AG08395 (cell line): ENCODE measurements around the gene ATRN.

ENCODE experiments used
- DNase-seq: peaks from one replicate; pipeline ENCODE4 v3.0.0; 2012; ENCODE audit warnings: mixed read lengths, low spot score

ATRN gene

DNA sequence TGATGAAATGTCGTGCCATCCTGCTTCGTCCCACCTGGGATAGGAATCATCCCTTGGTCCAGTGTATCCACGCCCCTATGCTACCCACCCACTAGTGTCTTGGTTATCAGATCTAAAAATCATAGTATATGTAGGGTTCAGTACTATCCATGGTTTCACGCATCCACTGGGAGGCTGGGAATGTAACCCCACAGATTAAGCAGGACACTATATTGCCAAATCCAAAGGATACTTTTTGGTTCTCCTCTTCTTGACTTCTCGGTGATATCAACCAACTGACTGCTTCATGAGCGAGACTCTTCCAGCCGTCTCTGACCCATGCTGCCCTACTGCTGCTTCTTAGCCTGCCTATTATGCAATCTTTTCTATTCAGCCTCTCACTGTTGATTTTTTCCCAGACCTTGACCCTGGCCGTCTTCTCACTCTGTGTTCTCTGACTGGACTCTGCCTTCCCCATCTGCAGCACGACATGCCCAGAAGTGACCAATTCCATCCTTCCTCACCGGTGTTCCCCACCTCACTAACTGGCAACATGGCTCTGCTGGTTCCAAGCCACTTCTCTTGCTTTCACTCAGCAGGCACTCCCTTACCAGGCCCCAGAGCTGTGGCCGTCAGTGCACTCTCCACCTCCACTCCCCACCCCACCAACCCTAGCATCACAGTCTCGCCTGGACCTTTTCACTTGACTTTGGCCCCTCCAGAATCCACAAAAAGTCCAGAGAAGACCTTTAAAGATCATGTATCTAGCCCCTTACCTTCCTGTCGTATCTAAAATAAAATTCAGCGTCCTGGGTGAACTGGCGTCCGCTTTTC is 157.9 kb downstream of the ATRN start:
- DNase-seq = no peak

DNA sequence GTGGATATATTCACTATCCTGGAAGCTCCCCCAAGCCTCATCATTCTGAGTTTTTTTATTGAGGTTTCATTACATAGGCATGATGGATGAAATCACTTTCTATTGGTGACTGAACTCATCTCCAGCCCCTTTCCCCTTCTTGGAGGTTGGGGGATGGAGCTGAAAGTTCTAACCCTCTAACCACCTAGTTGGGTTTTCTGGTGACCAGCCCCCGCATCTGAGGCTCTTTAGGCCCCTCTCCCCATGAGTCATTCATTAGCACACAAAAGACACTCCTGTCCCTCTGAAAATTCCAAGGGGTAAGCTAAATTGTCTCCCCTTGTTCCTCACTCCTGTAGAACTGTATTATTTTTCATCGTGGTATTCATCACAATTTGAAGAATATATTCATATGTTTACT is 159.1 kb downstream of the ATRN start:
- DNase-seq = no peak

DNA sequence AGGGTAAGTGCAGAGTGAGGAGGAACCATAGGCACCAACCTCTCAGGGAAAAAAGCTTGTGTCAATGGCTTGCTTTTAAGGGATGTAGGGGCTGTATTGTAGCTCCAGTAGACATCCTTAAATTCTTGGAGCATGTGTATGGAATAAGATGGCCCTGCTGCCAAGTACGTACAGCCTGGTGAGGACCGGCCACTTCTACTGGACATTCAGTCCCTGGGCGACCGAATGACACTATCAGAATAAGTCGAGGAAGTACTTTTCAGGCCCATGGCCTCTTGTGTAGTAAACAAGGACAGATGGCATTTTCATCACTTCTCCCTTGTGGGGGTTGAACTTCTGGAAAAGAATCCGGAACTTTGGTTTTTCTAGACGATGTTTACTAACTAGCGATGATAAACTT is 159.6 kb downstream of the ATRN start:
- DNase-seq = no peak

DNA sequence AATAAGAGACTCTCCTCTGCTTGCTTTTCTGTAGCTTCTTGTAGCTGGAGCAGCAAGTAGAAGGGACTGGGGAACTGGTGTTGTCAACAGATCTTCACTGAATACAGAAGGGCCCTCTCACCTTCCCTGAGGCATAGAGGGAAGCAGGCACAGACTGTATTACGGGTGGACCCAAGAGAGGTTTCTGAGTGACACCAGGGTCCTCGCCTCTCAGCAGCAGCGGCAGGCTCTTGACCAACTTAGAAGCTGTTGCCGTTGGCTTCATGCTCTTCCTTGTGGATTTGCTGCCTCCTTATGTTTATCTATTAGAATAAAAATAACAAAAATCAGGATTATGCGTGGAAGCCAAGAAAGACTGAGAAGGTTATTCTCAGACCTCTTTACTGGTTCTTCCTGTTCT is 160.7 kb downstream of the ATRN start:
- no peak for DNase-seq

- DNase-seq = no peak
Observed at GRCh38 chr20:3632311-3633004, 161.6 kb downstream of the ATRN start.

GRCh38 chr20:3633913-3634478 is 163.2 kb downstream of the ATRN start:
- DNase-seq = no peak

- DNase-seq = no peak
Observed at GRCh38 chr20:3635346-3635745, 164.5 kb downstream of the ATRN start.

- DNase-seq = no peak
Observed at GRCh38 chr20:3640259-3640658, 169.4 kb downstream of the ATRN start.

DNA sequence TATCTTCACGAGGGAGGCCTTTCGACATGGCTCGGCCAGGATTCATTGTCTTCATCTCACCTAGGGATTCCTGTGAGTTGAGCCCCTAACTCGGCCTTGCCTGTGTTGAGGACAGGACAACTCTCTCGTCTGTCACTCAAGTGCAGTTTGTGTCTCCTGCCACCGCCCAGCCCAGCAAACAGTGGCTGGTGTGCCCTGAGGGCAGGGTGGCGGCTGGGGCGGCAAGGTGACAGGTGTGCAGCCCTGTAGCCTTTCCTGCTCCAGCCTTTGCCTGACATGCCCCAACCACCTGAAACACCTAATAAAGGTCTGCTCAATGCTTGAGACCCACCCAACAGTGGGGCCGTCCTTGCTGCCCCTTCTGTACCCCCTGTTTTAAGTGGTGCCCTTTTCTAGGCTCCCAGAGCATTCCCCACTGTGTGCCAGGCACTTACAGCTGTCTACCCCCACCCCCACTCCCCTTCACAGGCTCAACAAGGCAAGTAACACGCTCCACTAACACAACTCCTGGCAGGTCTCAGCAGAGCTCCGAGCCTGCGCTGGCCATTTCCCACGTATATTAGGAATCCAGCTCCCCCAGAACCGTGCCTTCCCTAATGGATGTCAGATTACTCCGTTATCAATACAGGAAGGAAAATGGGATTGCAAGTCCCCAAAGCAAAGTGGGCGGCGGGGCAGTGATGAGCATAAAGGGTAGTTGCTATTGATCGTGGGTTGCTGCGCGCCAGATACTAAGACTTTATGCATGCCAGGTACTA is 174.7 kb downstream of the ATRN start:
- no peak for DNase-seq

DNA sequence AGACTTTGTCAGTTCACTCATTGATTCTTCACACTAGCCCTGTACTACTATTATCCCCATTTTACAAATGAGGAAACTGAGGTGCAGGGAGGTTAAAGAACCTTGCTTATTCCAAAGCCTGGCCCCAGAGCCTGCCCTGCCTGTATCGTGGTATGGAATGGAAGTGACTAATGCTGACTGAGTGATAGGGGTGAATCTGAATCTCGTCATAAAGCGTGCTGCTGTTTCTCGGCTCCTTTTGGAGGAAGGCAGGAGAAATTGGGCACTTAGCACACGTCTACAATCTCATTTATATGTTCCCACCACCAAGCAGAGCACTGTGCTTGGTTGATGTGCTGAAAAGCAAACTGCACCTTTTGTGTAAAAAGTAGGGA is 175.2 kb downstream of the ATRN start:
- DNase-seq = no peak

- no peak for DNase-seq
Observed at GRCh38 chr20:3646651-3647050, 175.8 kb downstream of the ATRN start.

DNA sequence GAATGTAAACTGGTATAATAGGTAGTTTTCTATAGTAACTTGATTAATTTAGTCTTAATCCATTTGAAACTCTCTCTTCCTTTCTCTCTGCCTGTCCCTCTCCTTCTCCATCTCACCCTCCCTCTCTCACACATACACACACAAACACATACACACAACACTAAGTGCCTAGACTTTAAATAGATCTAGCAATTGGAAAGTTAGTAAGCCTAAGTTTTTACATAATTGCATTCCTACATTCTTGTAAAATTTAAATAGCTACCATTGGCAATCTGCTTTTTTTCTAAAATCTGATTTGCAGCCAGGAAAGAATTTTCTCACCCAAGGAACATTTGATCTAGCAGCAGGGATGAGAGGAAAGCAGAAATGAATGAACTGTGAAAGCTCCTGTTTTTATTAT is 176.7 kb downstream of the ATRN start:
- no peak for DNase-seq

DNA sequence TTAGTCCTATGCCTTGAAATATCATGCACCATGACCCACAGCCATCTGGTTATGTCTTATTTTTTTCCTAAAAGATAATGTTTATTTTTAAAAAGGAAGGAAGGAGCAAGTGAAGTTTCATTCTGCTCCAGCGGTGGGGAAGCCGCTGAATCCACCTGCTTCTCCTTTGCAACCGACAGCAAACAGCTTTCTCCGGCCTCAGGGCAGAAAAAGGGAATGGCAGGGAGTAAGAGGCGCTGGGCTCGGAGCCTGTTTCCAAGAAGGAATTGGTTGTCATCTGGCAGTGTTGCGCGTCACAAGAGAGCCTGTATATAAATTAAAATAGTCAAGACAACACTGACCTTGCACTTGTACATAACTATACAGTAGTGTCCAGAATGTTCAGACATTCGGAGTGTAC is 178.1 kb downstream of the ATRN start:
- DNase-seq = no peak

DNA sequence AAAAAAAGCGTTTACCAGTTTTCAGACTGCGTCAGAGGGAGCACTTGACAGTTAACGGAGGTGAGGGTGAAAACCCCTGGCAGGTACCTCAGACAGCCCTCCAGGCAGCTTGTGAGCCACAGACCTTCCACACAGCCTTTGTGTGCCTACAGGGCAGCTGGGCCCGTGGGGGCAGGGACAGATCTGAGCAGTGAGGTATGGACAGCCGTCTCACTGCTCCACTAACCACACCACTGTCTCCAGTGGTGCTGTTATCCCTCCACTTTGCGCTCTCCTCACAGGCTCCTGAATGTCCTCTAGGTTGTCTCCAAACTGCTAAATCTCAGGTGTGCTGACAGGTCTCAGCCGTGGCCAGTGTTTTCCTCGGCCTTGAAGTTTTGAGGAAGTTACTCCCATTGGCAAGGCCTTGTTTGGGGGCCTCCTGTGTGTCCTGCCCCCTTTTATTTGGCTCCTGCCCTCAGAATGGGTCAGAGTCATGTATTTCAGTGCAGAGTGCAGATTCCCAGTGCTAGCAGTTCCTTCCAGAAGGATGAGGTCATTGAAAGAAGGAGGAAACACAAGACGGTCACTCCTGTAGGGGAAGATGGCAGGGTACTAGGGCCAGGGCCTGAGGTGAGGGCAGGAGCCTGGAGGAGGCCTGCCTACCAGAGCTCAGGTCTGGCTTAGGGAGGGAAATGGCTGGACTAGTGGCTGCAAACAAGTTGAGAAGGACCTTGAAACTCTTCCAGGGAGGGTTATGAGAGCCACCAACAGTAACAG is 180.6 kb downstream of the ATRN start:
- no peak for DNase-seq

DNA sequence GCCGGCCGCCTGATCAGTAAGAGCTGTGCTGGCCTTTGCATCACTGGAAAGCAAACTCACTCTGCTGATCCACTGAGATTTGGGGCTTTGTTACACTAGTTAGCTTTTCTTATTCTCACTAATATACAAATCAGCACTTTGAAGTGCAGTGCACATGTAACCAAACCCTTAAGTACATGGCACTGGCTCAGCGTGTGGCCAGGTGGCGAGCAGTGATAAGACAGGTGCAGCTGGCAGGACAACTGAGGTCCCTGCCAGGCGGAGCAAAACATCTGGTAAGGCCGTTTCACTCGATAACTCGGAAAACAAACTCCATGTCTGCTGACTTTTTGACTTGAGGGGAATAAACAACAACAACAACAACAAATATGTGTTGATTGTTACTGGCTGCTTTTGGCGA is 181.4 kb downstream of the ATRN start:
- no peak for DNase-seq

- no peak for DNase-seq
Observed at GRCh38 chr20:3652676-3653596, 182.1 kb downstream of the ATRN start.

DNA sequence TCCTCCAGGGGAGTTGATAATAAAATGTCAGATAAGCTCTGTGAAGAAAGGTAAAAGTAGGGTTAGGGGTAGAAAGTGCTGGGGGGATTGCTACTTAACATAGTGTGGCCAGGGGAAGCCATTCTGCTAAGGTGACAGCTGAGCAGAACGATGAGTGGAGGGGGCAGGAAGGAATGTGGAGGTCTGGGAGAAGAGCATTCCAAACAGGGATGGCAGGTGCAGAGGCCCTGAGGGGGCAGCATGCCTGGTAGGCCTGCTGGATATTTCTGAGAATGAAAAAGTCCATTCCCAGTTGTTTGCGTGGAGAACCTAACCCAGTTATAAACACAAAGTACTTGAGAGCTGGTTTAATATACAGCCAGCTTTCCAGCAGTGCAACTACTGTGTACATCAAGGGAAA is 183.1 kb downstream of the ATRN start:
- DNase-seq = no peak

- no peak for DNase-seq
Observed at GRCh38 chr20:3654326-3655130, 183.7 kb downstream of the ATRN start.

DNA sequence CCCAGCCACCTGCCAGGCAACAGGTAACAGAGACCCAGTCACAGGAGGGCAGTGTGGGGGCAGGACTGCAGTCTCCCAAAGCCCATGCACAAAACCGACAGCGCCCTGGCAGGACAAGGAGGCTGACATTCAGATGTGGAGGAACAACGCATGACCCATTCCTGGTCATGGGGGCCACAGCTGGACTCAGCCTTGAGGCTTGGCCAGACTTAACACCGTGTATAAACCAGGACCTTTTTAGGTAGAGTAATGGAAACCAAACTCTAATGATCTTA is 184.2 kb downstream of the ATRN start:
- DNase-seq = no peak

- DNase-seq = no peak
Observed at GRCh38 chr20:3658019-3658715, 187.3 kb downstream of the ATRN start.
